Mammary epithelial cell (primary cell): ENCODE results near the gene ELAPOR1.

Source experiments
- EZH2 ChIP-seq: IDR thresholded peaks from 2 replicates; pipeline ENCODE4 v1.6.1; 2012; ENCODE audit warnings: low read length, inconsistent platforms, borderline replicate concordance
- TF ChIP-seq, protein P1 (sequence below), 2 donors: IDR thresholded peaks in 1 of 2; conservative IDR thresholded peaks in 1 of 2; 2 replicates each; pipeline ENCODE4 v1.5.1; 2011 to 2012; ENCODE audit warnings: inconsistent platforms in 2 of 2, low read length in 2 of 2, mild to moderate bottlenecking in 2 of 2, control low read depth in 1 of 2, low read depth in 1 of 2; ENCODE audit not compliant: insufficient read depth in 1 of 2; ENCODE audit errors: extremely low read depth in 1 of 2

DNA sequence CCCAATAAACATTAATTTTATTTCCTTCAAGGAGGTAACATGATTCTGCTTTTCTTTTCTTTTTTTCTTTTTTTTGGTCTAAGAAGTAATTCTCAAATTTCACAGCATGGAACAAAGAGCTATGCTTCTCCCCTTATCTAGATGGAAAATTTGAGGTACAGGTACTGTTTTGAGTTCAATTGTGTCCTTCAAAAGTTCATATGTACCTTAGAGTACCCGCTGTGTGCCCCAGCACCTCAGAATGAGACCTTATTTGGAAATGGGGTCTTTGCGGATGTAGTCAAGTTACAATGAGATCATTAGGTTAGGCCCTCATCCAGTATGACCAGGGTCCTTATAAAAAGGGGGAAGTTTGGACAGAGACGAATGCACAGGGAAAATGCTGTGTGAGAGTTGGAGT lies 22.0 kb downstream of the ELAPOR1 start:
- TF ChIP-seq, protein P1, sequence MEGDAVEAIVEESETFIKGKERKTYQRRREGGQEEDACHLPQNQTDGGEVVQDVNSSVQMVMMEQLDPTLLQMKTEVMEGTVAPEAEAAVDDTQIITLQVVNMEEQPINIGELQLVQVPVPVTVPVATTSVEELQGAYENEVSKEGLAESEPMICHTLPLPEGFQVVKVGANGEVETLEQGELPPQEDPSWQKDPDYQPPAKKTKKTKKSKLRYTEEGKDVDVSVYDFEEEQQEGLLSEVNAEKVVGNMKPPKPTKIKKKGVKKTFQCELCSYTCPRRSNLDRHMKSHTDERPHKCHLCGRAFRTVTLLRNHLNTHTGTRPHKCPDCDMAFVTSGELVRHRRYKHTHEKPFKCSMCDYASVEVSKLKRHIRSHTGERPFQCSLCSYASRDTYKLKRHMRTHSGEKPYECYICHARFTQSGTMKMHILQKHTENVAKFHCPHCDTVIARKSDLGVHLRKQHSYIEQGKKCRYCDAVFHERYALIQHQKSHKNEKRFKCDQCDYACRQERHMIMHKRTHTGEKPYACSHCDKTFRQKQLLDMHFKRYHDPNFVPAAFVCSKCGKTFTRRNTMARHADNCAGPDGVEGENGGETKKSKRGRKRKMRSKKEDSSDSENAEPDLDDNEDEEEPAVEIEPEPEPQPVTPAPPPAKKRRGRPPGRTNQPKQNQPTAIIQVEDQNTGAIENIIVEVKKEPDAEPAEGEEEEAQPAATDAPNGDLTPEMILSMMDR (conservative IDR thresholded peaks at IDR 0.05 in 1 of 2, IDR thresholded peaks at IDR 0.05 in 1 of 2; ENCODE audit: extremely low read depth in 1 of 2, insufficient read depth in 1 of 2, low read depth in 1 of 2, low read length in 2 of 2), result no peak
- no peak for TF ChIP-seq EZH2
